Loucy (cell line): ENCODE measurements around the gene XYLB.

Experiments
- H2AFZ ChIP-seq: fragments of 200-600 bp; sonication (generic); 2 replicates; pipeline ENCODE4 v1.6.0; 2016; ENCODE audit warnings: antibody characterized with exemption, mild to moderate bottlenecking, low read length, moderate library complexity
- H3F3A ChIP-seq: fragments of 200-600 bp; 2 replicates; pipeline ENCODE4 v1.6.0; 2016; ENCODE audit warnings: antibody characterized with exemption, low read depth, mild to moderate bottlenecking
- H3K27me3 ChIP-seq: fragments of 200-600 bp; sonication (generic); 2 replicates; pipeline ENCODE4 v1.6.1; 2014; ENCODE audit warnings: low read length, mild to moderate bottlenecking; ENCODE audit not compliant: insufficient read depth, poor library complexity, severe bottlenecking
- H3K36me3 ChIP-seq: fragments of 200-600 bp; sonication (generic); 2 replicates; pipeline ENCODE4 v1.6.1; 2016; ENCODE audit warnings: low read length; ENCODE audit not compliant: insufficient read depth
- H3K4me1 ChIP-seq: fragments of 200-600 bp; sonication (generic); 2 replicates; pipeline ENCODE4 v1.5.1; 2014; ENCODE audit warnings: low read length, mild to moderate bottlenecking; ENCODE audit not compliant: insufficient read depth, poor library complexity, severe bottlenecking
- H3K4me2 ChIP-seq: fragments of 200-600 bp; sonication (generic); 2 replicates; pipeline ENCODE4 v1.6.0; 2014; ENCODE audit warnings: antibody characterized with exemption, low read length, low read depth, mild to moderate bottlenecking; ENCODE audit not compliant: poor library complexity, severe bottlenecking
- H3K4me3 ChIP-seq: fragments of 200-600 bp; sonication (generic); 2 replicates; pipeline ENCODE4 v1.5.1; 2014; ENCODE audit warnings: low read length, mild to moderate bottlenecking, mixed read lengths; ENCODE audit not compliant: poor library complexity, severe bottlenecking
- H3K79me2 ChIP-seq: fragments of 200-600 bp; sonication (generic); 2 replicates; pipeline ENCODE4 v1.6.1; 2014; ENCODE audit warnings: low read length; ENCODE audit not compliant: insufficient read depth
- H3K9ac ChIP-seq: fragments of 200-600 bp; sonication (generic); 2 replicates; pipeline ENCODE4 v1.6.0; 2014; ENCODE audit warnings: mild to moderate bottlenecking, low read depth, low read length, moderate library complexity; ENCODE audit not compliant: poor library complexity, severe bottlenecking
- H3K9me2 ChIP-seq: fragments of 200-600 bp; sonication (generic); replicated peaks from 2 replicates; pipeline ENCODE4 v1.6.1; 2016; ENCODE audit warnings: low read depth, low read length, mixed read lengths
- H3K9me3 ChIP-seq: fragments of 200-600 bp; sonication (generic); 2 replicates; pipeline ENCODE4 v1.6.1; 2014; ENCODE audit warnings: mild to moderate bottlenecking, antibody characterized with exemption, low read length, low read depth; ENCODE audit not compliant: insufficient read depth
- H4K20me1 ChIP-seq: fragments of 200-600 bp; sonication (generic); 2 replicates; pipeline ENCODE4 v1.6.0; 2014; ENCODE audit warnings: antibody characterized with exemption, low read length, mild to moderate bottlenecking; ENCODE audit not compliant: insufficient read depth, poor library complexity, severe bottlenecking
- EZH2phosphoT487 ChIP-seq: fragments of 200-600 bp; IDR thresholded peaks from 2 replicates; pipeline ENCODE4 v1.6.1; 2018; ENCODE audit warnings: antibody characterized with exemption, mild to moderate bottlenecking, moderate library complexity, borderline replicate concordance
- TF ChIP-seq, protein P1 (sequence below): fragments of 200-600 bp; sonication (generic); conservative IDR thresholded peaks from 2 replicates; pipeline ENCODE4 v1.5.1; 2014; ENCODE audit warnings: mild to moderate bottlenecking, antibody characterized with exemption, low read length

The XYLB gene

DNA sequence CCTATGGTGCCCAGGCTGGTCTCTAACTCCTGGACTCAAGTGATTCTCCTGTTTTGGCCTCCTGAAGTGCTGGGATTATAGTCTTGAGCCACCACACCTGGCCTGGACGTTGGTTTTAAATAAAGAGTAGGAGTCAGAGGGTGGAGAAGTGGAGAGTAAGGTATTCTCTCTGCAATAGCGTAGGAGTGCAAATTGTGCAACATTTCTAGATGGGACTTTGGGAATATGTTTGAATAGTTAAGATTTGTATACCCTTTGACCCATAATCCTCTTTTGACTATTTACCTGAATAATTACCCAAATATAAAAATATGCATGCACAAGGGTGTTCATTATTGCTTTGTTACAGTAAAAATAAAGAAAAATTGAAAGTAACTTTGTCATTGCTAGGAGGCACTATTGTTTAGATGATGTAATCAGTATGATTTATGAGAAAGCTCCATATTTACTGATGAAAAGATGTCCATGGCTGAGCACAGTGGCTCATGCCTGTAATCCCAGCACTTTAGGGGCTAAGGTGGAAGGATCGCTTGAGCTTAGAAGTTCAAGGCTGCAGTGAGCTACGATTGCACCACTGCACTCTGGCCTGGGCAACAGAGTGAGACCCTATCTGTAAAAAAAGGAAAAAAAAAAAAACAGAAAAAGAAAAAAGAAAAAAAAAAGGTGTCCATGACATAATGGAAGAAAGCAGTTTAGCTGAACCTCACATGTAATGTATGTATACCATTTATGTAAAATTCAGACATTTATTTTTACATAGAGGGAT is 15.1 kb upstream of the XYLB start:
- Histone ChIP-seq H3F3A (no peaks in the 10 kb centered on the region), H3K27me3 (no peaks in the 10 kb centered on the region), H3K9ac (no peak overlapping the region), H3K79me2 (no peaks in the 10 kb centered on the region), H3K9me3 (no peaks in the 10 kb centered on the region), H3K4me1 (no peaks in the 10 kb centered on the region), H3K4me2 (no peak overlapping the region), H2AFZ (no peak overlapping the region), H3K9me2 (no peaks in the 10 kb centered on the region), H3K4me3 (no peak overlapping the region), H3K36me3 (no peaks in the 10 kb centered on the region), H4K20me1 (no peaks in the 10 kb centered on the region)
- TF ChIP-seq EZH2phosphoT487 = no peak
- TF ChIP-seq, protein P1, sequence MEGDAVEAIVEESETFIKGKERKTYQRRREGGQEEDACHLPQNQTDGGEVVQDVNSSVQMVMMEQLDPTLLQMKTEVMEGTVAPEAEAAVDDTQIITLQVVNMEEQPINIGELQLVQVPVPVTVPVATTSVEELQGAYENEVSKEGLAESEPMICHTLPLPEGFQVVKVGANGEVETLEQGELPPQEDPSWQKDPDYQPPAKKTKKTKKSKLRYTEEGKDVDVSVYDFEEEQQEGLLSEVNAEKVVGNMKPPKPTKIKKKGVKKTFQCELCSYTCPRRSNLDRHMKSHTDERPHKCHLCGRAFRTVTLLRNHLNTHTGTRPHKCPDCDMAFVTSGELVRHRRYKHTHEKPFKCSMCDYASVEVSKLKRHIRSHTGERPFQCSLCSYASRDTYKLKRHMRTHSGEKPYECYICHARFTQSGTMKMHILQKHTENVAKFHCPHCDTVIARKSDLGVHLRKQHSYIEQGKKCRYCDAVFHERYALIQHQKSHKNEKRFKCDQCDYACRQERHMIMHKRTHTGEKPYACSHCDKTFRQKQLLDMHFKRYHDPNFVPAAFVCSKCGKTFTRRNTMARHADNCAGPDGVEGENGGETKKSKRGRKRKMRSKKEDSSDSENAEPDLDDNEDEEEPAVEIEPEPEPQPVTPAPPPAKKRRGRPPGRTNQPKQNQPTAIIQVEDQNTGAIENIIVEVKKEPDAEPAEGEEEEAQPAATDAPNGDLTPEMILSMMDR = no peak

DNA sequence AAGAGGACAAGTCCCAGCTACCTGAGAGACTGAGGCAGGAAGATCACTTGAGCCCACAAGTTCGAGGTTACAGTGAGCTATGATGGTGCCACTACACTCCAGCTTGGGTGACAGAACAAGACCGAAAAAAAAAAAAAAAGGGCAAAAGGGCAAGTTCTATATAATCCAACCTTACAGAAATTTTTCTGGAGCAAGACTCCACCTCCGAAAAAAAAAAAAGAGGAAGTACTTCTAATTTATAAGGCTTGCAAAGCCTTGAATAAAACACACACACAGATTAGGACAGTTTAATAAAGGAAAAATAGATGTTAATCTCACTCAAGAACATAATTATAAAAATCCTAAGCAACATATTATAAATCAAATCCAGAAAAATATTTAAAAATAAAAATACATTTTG is 14.4 kb upstream of the XYLB start:
- no peaks in the 10 kb centered on the region for H3K79me2 ChIP-seq

DNA sequence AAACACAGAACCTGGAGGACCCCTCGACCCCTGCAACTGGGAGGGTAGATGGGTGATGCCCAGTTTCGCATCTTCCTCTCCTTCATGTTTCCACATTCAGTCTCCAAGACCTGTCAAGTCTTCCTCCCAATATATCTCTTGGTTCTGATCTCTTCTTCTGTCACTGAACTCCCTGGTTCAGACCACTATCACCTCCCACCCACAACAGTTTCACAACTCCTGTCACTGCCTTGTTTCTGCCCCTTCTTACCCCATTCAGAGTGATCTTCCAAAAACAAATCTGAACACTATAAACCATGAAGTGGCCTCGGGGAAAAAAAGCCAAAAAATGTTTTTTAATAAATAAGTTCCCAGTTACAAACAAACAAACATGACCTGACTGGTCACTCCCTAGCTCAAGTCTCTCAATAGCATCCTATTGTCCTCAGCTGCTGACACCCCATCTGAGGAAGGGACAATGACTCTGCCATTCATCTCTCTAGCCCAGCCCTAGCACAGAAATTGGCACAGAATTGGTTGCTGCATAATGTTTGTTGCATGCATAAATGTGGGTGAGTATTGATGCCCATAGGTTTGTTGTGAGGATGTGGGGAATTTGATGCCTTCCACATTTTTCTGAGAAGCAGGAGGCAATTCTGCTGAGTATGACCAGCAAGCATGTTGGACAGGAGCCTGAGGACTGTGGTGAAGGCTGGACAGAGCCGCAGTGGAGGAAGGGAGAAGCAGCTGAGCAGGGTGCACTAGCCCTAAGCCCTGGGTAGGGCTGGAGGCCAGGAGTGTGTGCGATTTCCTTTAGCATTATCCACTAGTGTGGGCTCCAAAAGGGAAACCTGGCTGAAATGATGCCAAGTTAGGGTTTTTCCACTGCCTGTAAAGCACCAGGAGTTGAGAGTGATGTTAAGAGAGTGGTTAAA is 12.2 kb upstream of the XYLB start:
- Histone ChIP-seq H3K27me3 (no peaks in the 10 kb centered on the region), H3F3A (no peaks in the 10 kb centered on the region), H3K4me2 (no peak overlapping the region), H3K9ac (no peak overlapping the region), H3K79me2 (no peaks in the 10 kb centered on the region), H3K9me2 (no peaks in the 10 kb centered on the region), H3K4me3 (no peak overlapping the region), H4K20me1 (no peaks in the 10 kb centered on the region), H3K4me1 (no peaks in the 10 kb centered on the region), H3K36me3 (no peaks in the 10 kb centered on the region), H3K9me3 (no peaks in the 10 kb centered on the region), H2AFZ (no peak overlapping the region)
- TF ChIP-seq EZH2phosphoT487 = no peak
- TF ChIP-seq, protein P1 = no peak

More for the DNA sequence above, 14.4 kb upstream of the XYLB start:
- Histone ChIP-seq H3K4me3 (no peak overlapping the region), H3K4me2 (no peak overlapping the region), H3K36me3 (no peaks in the 10 kb centered on the region), H3K4me1 (no peaks in the 10 kb centered on the region), H3F3A (no peaks in the 10 kb centered on the region), H3K9me2 (no peaks in the 10 kb centered on the region), H4K20me1 (no peaks in the 10 kb centered on the region), H3K27me3 (no peaks in the 10 kb centered on the region), H3K9me3 (no peaks in the 10 kb centered on the region), H3K9ac (no peak overlapping the region), H2AFZ (no peak overlapping the region)
- TF ChIP-seq, protein P1 = no peak
- no peak for TF ChIP-seq EZH2phosphoT487
